Heart left ventricle (tissue), 16 donors: ENCODE results near the gene SRPX. TPM values are rescaled to one million over a fixed set of nuclear protein-coding genes. Genes with fewer than 3 reads are reported as not detected.

Source experiments
- ATAC-seq, 4 donors: fragments of 200-7000 bp; cut with Tn5 transposase; one replicate each; pipeline ENCODE4 v1.9.1; 2020 to 2022; ENCODE audit warnings: moderate library complexity in 4 of 4, mild to moderate bottlenecking in 3 of 4, moderate number of reproducible peaks in 1 of 4
- DNase-seq, 5 donors: peaks; one replicate each; pipeline ENCODE4 v3.0.0-alpha.2; 2020
- H3K27ac ChIP-seq, 12 donors: fragments of 200-600 bp; sonication (generic) in 4 of 12; one replicate each; pipeline versions ENCODE4 v1.5.0 to v1.8.0; 2016 to 2022; ENCODE audit warnings: mild to moderate bottlenecking in 2 of 12
- H3K27me3 ChIP-seq, 9 donors: fragments of 200-600 bp; sonication (generic) in 2 of 9; one replicate each; pipeline versions ENCODE4 v1.5.1 to v1.8.0; 2016 to 2022; ENCODE audit warnings: mild to moderate bottlenecking in 3 of 9
- H3K36me3 ChIP-seq, 9 donors: fragments of 200-600 bp; sonication (generic) in 2 of 9; one replicate each; pipeline versions ENCODE4 v1.5.0 to v1.8.0; 2018 to 2022; ENCODE audit warnings: mild to moderate bottlenecking in 2 of 9
- H3K4me1 ChIP-seq, 12 donors: fragments of 200-600 bp; sonication (generic) in 4 of 12; one replicate each; pipeline versions ENCODE4 v1.5.0 to v1.8.0; 2016 to 2022; ENCODE audit warnings: mild to moderate bottlenecking in 3 of 12
- H3K4me3 ChIP-seq, 12 donors: fragments of 200-600 bp; sonication (generic) in 4 of 12; one replicate each; pipeline versions ENCODE4 v1.5.0 to v1.8.0; 2017 to 2022; ENCODE audit warnings: mild to moderate bottlenecking in 9 of 12, moderate library complexity in 4 of 12
- H3K9me3 ChIP-seq, 12 donors: fragments of 200-600 bp; sonication (generic) in 4 of 12; one replicate each; pipeline versions ENCODE4 v1.5.0 to v1.8.0; 2016 to 2022; ENCODE audit warnings: mild to moderate bottlenecking in 1 of 12
- POLR2A ChIP-seq, 2 donors: fragments of 450-650 bp; IDR thresholded peaks; one replicate each; pipeline ENCODE4 v1.6.1; 2017; ENCODE audit warnings: antibody characterized with exemption in 2 of 2, mild to moderate bottlenecking in 2 of 2, moderate library complexity in 2 of 2
- WGBS, 4 donors: extraction: QIAGEN DNeasy Blood & Tissue Kit in 2 of 4; methylation state at CpG; one replicate each; pipeline versions ENCODE4 v1.1.5 to v1.1.7; 2013 to 2018; 5-methylcytosine and 5-hydroxymethylcytosine counted together
- intact Hi-C, 10 donors: fragments of 100-400 bp; cut with DNase I; formaldehyde crosslinking; loops; one replicate each; pipeline versions ENCODE4 v1.11.1 to v1.14.2; 2022
- polyA plus RNA-seq, 2 donors: library from polyadenylated mRNA; stranded (reverse); fragments of 200-250 nt; gene quantifications; one replicate each; pipeline ENCODE4 v1.2.3, GENCODE V29; 2013
- total RNA-seq, 9 donors: library from RNA; depleted of rRNA in 2 of 9; stranded (reverse); fragments of >200 nt in 2 of 9; fragmentation: NEBNext Ultra II Directional in 3 of 9; extraction: Animal tissue kit (Norgen Biotek cat#: 25700) in 3 of 9; gene quantifications; one replicate each; pipeline versions ENCODE4 v1.1.0 to v1.2.4, GENCODE V29; 2016 to 2023
- TF ChIP-seq, protein P1 (sequence below), 12 donors: fragments of 200-600 bp; sonication (generic) in 4 of 12; IDR thresholded peaks; one replicate each; pipeline versions ENCODE4 v1.5.0 to v1.8.0; 2018 to 2022; ENCODE audit warnings: antibody characterized with exemption in 12 of 12, mild to moderate bottlenecking in 5 of 12
- donor health status: ischemic (EF 13 %, LVEDD 7.1; RV severe dilation, severe dysfunction).
- donor health status: healthy with polysubstance abuse.
- donor health status: DM: no; HTN: yes; CAD: no.
- donor health status: DM: no; HTN: no; CAD: no.
- donor health status: ischemic (EF 25% LVEDD 6.9; RV normal size, moderate dysfunction).
- donor health status: ischemic (EF 25% LVEDD 5.7; RV mildly dilated, moderate dysfunction).
- donor health status: healthy.
- donor health status: DM: yes; HTN: yes; CAD: no.
- donor health status: ischemic (EF 35%, LVEDD 5.7; RV mildly dilated, moderate dysfunction).
- donor health status: nonischemic (EF 11% LVEDD 7.7; RV severe dilation, severe dysfunction).
- donor health status: DM: yes; HTN: yes; CAD: no.
- donor health status: PGD.
- donor health status: ischemic (EF 29% LVEDD 5.4; RV normal size, mild dysfunction).
- donor health status: nonischemic (EF 23%, LVEDD 6.1; RV moderate dilation, normal function).

Gene SRPX
- total and polyA plus RNA-seq, 11 donors = 38.2 to 137 (median 53.8) TPM

DNA sequence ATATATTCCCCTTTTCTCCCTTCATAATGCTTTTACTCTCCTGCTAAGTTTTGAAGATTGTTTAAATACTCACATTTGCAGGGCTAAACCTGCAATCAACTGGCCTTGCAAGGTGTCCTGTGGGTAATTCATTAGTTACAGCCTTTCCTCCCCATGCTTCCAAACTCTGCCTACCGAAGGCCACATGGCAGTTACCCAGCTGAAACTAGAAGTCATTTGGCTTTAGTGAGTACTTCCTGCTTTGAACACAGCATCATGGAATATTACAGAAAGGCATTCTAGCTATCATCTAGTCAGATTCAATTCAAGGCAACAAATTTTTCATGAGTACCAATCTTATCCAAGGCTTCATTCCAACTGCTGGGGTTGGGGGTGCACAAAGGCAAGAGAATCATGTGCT, 55.6 kb downstream of the SRPX start:
- TF ChIP-seq, protein P1, sequence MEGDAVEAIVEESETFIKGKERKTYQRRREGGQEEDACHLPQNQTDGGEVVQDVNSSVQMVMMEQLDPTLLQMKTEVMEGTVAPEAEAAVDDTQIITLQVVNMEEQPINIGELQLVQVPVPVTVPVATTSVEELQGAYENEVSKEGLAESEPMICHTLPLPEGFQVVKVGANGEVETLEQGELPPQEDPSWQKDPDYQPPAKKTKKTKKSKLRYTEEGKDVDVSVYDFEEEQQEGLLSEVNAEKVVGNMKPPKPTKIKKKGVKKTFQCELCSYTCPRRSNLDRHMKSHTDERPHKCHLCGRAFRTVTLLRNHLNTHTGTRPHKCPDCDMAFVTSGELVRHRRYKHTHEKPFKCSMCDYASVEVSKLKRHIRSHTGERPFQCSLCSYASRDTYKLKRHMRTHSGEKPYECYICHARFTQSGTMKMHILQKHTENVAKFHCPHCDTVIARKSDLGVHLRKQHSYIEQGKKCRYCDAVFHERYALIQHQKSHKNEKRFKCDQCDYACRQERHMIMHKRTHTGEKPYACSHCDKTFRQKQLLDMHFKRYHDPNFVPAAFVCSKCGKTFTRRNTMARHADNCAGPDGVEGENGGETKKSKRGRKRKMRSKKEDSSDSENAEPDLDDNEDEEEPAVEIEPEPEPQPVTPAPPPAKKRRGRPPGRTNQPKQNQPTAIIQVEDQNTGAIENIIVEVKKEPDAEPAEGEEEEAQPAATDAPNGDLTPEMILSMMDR (IDR thresholded peaks at IDR 0.05) = no peak
- TF ChIP-seq POLR2A (IDR thresholded peaks at IDR 0.05) = no peak
- Histone ChIP-seq H3K4me1 (no peaks in the 10 kb centered on the region), H3K9me3 (no peaks in the 10 kb centered on the region), H3K4me3 (no peak overlapping the region), H3K27me3 (peaks cover 0 to 16% (median 0%) of the 10 kb centered on the region in 9 donors), H3K27ac (no peak overlapping the region), H3K36me3 (peaks cover 0 to 24% (median 2%) of the 10 kb centered on the region in 9 donors)
- DNase-seq = no peak
- no peak for ATAC-seq
- WGBS, 4 donors = 60 to 79% (median 69%) methylated on average over 1 of the region's 1 CpG
- intact Hi-C loops = loop anchor here in 7 of 10 donors (5.0 to 10.0 kb wide), 3 partner anchors 230 to 420 kb away; no protein-coding TSS in a partner anchor

DNA sequence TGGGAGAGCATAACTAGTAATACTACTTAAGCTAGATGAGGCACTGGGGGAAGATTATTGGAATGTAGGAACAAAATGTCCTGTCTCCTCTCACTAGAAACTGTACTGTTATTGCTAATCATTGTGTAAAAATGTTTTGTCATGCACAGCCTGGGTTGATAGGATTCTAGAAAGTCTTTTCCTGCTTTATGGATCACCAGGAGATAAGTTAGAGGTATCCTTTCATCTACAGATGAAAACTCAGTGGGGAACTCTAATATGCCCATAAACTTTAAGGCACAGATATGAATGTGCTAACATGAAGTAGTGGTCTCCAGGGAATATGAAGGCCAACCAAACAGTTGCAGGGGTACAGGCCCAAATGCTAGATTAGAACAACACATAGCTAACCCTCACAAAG, 57.5 kb downstream of the SRPX start:
- no peak for ATAC-seq
- Histone ChIP-seq H3K9me3 (no peaks in the 10 kb centered on the region), H3K27ac (no peak overlapping the region), H3K4me3 (no peak overlapping the region), H3K4me1 (no peaks in the 10 kb centered on the region), H3K36me3 (peaks cover 0 to 24% (median 2%) of the 10 kb centered on the region in 9 donors), H3K27me3 (peaks cover 0 to 16% (median 0%) of the 10 kb centered on the region in 9 donors)
- DNase-seq = no peak
- intact Hi-C loops = loop anchor here in 4 of 10 donors (5.0 to 10.0 kb wide), 3 partner anchors 228 to 418 kb away; no protein-coding TSS in a partner anchor
- TF ChIP-seq POLR2A (IDR thresholded peaks at IDR 0.05) = no peak
- TF ChIP-seq, protein P1 (IDR thresholded peaks at IDR 0.05) = no peak

DNA sequence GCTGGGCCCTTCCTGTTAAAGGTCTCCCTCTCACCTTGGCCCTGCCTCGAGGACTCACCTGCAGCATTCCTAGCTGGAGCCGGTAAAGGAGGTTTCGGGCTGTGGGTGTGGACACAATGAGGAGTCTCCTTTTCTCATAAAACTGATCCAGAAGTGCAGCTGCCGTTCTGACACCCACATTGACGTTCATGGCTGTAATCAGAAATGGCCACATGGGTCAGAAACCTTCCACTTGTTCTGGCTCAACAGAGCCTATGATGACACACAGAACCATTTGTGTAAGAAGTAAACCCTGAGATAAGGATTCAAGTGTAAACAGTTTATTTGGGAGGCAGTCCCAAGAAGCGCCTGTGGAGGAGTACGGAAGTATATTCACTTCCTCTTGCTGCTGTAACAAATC, 63.8 kb downstream of the SRPX start:
- peaks cover 0 to 4% (median 0%) of the 10 kb centered on the region in 12 donors for H3K4me1 ChIP-seq
- H3K9me3 ChIP-seq = no peaks in the 10 kb centered on the region
- intact Hi-C loops = no loop called here
- peaks cover 0 to 7% (median 0%) of the 10 kb centered on the region in 9 donors for H3K27me3 ChIP-seq
- peaks cover 0 to 23% (median 0%) of the 10 kb centered on the region in 9 donors for H3K36me3 ChIP-seq
- H3K27ac ChIP-seq = no peak overlapping the region
- ATAC-seq (no peak), DNase-seq (no peak)
- WGBS, 4 donors = 75 to 94% (median 88%) methylated on average over 5 to 7 of the region's 7 CpGs
- TF ChIP-seq, protein P1 (IDR thresholded peaks at IDR 0.05) = no peak
- no peak for TF ChIP-seq POLR2A (IDR thresholded peaks at IDR 0.05)
- no peak overlapping the region for H3K4me3 ChIP-seq

GRCh38 chrX:38154818-38155217, 65.9 kb downstream of the SRPX start:
- peaks cover 0 to 4% (median 0%) of the 10 kb centered on the region in 12 donors for H3K4me1 ChIP-seq
- DNase-seq (no peak), ATAC-seq (no peak)
- H3K27me3 ChIP-seq = peaks cover 0 to 10% (median 0%) of the 10 kb centered on the region in 9 donors
- TF ChIP-seq POLR2A (IDR thresholded peaks at IDR 0.05) = no peak
- H3K4me3 ChIP-seq = no peak overlapping the region
- peaks cover 0 to 19% (median 0%) of the 10 kb centered on the region in 9 donors for H3K36me3 ChIP-seq
- intact Hi-C loops = no loop called here
- no peak overlapping the region for H3K27ac ChIP-seq
- H3K9me3 ChIP-seq = no peaks in the 10 kb centered on the region
- 31 to 63% (median 45%) methylated on average over 2 of the region's 2 CpGs for WGBS, 4 donors

DNA sequence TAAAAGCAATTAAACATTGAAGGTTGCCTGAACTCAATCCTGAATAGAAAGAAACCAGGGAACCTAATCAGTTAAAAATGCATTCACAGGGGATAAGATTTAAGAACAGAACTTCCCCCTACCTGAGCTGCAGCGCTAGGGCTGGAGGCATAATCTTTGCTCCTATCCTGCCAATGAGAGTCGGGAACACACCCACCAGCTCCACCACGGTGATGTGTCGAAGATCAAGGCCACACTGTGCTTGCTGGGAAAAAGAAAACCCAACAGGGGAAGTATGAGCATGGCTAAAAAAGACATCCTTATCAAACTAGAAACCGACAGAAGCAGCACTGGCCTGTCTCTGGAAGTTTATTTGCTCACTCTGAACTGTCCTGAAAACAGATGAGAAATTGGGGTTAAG, 66.3 kb downstream of the SRPX start:
- Histone ChIP-seq H3K4me1 (peaks cover 0 to 4% (median 0%) of the 10 kb centered on the region in 12 donors), H3K9me3 (no peaks in the 10 kb centered on the region), H3K36me3 (peaks cover 0 to 15% (median 0%) of the 10 kb centered on the region in 9 donors), H3K27me3 (peaks cover 0 to 10% (median 0%) of the 10 kb centered on the region in 9 donors), H3K4me3 (no peak overlapping the region), H3K27ac (no peak overlapping the region)
- intact Hi-C loops = no loop called here
- 45 to 58% (median 53%) methylated on average over 5 of the region's 5 CpGs for WGBS, 4 donors
- TF ChIP-seq, protein P1 (IDR thresholded peaks at IDR 0.05) = no peak
- no peak for TF ChIP-seq POLR2A (IDR thresholded peaks at IDR 0.05)
- ATAC-seq (no peak), DNase-seq (no peak)
